ENCODE results near the gene LCE1F. TPM values are rescaled to one million over a fixed set of nuclear protein-coding genes. Genes with fewer than 3 reads are reported as not detected.

The LCE1F gene
- total RNA-seq, 1 donor from 2014 or later = not detected

GRCh38 chr1:152806576-152806975 lies 31.6 kb downstream of the LCE1F start, which contains the start of gene LCE1C:
Gene LCE1C, minus strand, starts transcription at chr1:152806651. Its CDS starts 1,173 bp downstream, at chr1:152805478.
- no peaks in the 10 kb centered on the region for H3F3A ChIP-seq (ENCODE audit: low read depth)

DNA sequence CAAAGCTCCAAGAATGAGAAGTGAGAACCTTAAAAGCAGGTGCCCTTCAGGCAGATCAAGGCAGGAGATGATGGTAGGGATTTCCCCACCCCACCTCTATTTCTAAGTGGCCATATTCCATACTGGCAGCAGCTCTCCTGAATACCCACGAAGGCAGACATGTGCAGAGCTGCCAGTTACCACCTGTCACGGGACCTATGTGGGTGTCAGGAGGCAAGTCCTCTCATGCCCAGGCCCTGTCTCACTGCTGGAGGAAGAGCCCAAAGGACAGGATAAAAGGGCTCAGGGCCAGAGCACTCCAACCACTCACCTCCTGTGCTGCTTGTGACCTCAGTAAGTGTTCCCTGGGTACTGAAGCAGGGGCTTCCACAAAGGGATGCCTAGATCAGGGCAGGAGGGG lies 36.1 kb downstream of the LCE1F start:
- Mint-ChIP-seq H3K27me3 (ENCODE audit: insufficient read depth, low read depth) (peaks cover 3% of the 10 kb centered on the region), H3K4me3 (no peak overlapping the region), H3K27ac (no peak overlapping the region), H3K9me3 (peaks cover 12% of the 10 kb centered on the region), H3K4me1 (no peaks in the 10 kb centered on the region), H3K36me3 (no peaks in the 10 kb centered on the region)
- H3K36me3 ChIP-seq = no peaks in the 10 kb centered on the region
- H3K27ac ChIP-seq = no peak overlapping the region
- H3K27me3 ChIP-seq = no peaks in the 10 kb centered on the region
- H2AFZ ChIP-seq (replicated peaks) = no peak overlapping the region
- no peak overlapping the region for H3K4me2 ChIP-seq
- no peaks in the 10 kb centered on the region for H3F3A ChIP-seq (ENCODE audit: low read depth)
- DNase-seq (ENCODE audit: low spot score) = no peak
- TF ChIP-seq EZH2phosphoT487 (IDR thresholded peaks at IDR 0.05) (no peak), EZH2 (IDR thresholded peaks at IDR 0.05) (no peak)
- TF ChIP-seq, protein P1, sequence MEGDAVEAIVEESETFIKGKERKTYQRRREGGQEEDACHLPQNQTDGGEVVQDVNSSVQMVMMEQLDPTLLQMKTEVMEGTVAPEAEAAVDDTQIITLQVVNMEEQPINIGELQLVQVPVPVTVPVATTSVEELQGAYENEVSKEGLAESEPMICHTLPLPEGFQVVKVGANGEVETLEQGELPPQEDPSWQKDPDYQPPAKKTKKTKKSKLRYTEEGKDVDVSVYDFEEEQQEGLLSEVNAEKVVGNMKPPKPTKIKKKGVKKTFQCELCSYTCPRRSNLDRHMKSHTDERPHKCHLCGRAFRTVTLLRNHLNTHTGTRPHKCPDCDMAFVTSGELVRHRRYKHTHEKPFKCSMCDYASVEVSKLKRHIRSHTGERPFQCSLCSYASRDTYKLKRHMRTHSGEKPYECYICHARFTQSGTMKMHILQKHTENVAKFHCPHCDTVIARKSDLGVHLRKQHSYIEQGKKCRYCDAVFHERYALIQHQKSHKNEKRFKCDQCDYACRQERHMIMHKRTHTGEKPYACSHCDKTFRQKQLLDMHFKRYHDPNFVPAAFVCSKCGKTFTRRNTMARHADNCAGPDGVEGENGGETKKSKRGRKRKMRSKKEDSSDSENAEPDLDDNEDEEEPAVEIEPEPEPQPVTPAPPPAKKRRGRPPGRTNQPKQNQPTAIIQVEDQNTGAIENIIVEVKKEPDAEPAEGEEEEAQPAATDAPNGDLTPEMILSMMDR (IDR thresholded peaks at IDR 0.05) = no peak
- no peak overlapping the region for H3K9ac ChIP-seq
- H3K4me3 ChIP-seq = no peak overlapping the region
- H3K9me3 ChIP-seq (ENCODE audit: low read depth) = peaks cover 39% of the 10 kb centered on the region
- no peaks in the 10 kb centered on the region for H3K79me2 ChIP-seq (ENCODE audit: low read depth)
- H3K4me1 ChIP-seq = no peaks in the 10 kb centered on the region
- no peaks in the 10 kb centered on the region for H4K20me1 ChIP-seq (ENCODE audit: low read depth)

More at GRCh38 chr1:152806576-152806975, 31.6 kb downstream of the LCE1F start, which contains the start of gene LCE1C:
- H3K27me3 Mint-ChIP-seq (ENCODE audit: insufficient read depth, low read depth) = peaks cover 3% of the 10 kb centered on the region
- Histone ChIP-seq H3K9me3 (ENCODE audit: low read depth) (peaks cover 33% of the 10 kb centered on the region), H3K4me3 (no peak within 1 kb of the TSS), H3K79me2 (ENCODE audit: low read depth) (no peaks in the 10 kb centered on the region), H3K9ac (no peak within 1 kb of the TSS), H4K20me1 (ENCODE audit: low read depth) (no peaks in the 10 kb centered on the region), H3K4me1 (no peaks in the 10 kb centered on the region), H3K27ac (no peak within 1 kb of the TSS), H3K36me3 (no peaks in the 10 kb centered on the region), H3K4me2 (no peak within 1 kb of the TSS), H2AFZ (replicated peaks) (no peak within 1 kb of the TSS), H3K27me3 (no peaks in the 10 kb centered on the region)
- no peaks in the 10 kb centered on the region for H3K36me3 Mint-ChIP-seq
- no peak within 1 kb of the TSS for H3K4me3 Mint-ChIP-seq
- peaks cover 14% of the 10 kb centered on the region for H3K9me3 Mint-ChIP-seq
- H3K4me1 Mint-ChIP-seq = no peaks in the 10 kb centered on the region
- DNase-seq (ENCODE audit: low spot score) = no peak
- TF ChIP-seq EZH2 (IDR thresholded peaks at IDR 0.05) (no peak), EZH2phosphoT487 (IDR thresholded peaks at IDR 0.05) (no peak)
- TF ChIP-seq, protein P1 (IDR thresholded peaks at IDR 0.05) = no peak
- no peak within 1 kb of the TSS for H3K27ac Mint-ChIP-seq

DNA sequence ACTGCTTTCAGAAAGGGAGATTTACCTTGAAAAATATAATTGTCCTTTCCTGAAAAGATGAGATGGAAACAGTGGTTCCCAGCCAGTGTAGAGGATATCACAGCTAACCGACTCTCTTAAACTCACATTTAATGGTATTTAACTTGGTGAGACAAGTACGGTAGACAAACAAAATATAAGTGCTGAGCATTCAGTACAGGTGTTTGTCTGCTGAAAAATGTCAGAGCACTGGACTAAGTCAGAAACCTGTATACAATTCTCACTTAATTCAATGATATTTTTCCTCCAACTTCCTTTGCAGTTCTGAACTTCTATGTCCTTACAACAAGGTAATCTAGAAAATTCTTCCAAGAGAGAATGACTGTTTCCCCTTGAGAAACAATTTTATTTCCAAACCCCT lies 36.7 kb downstream of the LCE1F start, which contains the start of gene LCE1B:
TSS of gene LCE1B (plus strand) at position 301 of the 400 bp plus-strand sequence. CDS start 476 bp downstream, outside the sequence.
- no peaks in the 10 kb centered on the region for H3K4me1 Mint-ChIP-seq
- no peak within 1 kb of the TSS for H3K27ac Mint-ChIP-seq
- H3K4me3 Mint-ChIP-seq = no peak within 1 kb of the TSS
- peaks cover 12% of the 10 kb centered on the region for H3K9me3 Mint-ChIP-seq
- Histone ChIP-seq H3K9ac (no peak within 1 kb of the TSS), H3K27ac (no peak within 1 kb of the TSS), H3K4me3 (no peak within 1 kb of the TSS), H3K9me3 (ENCODE audit: low read depth) (peaks cover 39% of the 10 kb centered on the region), H3F3A (ENCODE audit: low read depth) (no peaks in the 10 kb centered on the region), H2AFZ (replicated peaks) (no peak within 1 kb of the TSS), H4K20me1 (ENCODE audit: low read depth) (no peaks in the 10 kb centered on the region), H3K36me3 (no peaks in the 10 kb centered on the region), H3K4me2 (no peak within 1 kb of the TSS), H3K4me1 (no peaks in the 10 kb centered on the region), H3K79me2 (ENCODE audit: low read depth) (no peaks in the 10 kb centered on the region), H3K27me3 (no peaks in the 10 kb centered on the region)
- DNase-seq (ENCODE audit: low spot score) = no peak
- H3K27me3 Mint-ChIP-seq (ENCODE audit: insufficient read depth, low read depth) = peaks cover 3% of the 10 kb centered on the region
- TF ChIP-seq EZH2 (IDR thresholded peaks at IDR 0.05) = no peak
- TF ChIP-seq, protein P1 (IDR thresholded peaks at IDR 0.05) = no peak
- TF ChIP-seq EZH2phosphoT487 (IDR thresholded peaks at IDR 0.05) = no peak
- H3K36me3 Mint-ChIP-seq = no peaks in the 10 kb centered on the region

Data from neural progenitor cell (in vitro differentiated cells).